Hair follicle dermal papilla cell (primary cell): ENCODE results near the gene CYB5R2. TPM values are rescaled to one million over a fixed set of nuclear protein-coding genes. Genes with fewer than 3 reads are reported as not detected.

Source experiments
- total RNA-seq: library from RNA; depleted of rRNA; stranded (reverse); fragments of >200 nt; gene quantifications from 2 replicates; pipeline ENCODE4 v1.2.3, GENCODE V29; 2012

The CYB5R2 gene
- 22.6 and 27.1 TPM in 2 replicates for total RNA-seq

GRCh38 chr11:7672960-7673723 is at the start of gene CYB5R2:
Gene CYB5R2 (minus strand): TSS chr11:7673500. CDS start chr11:7672825, 675 bp downstream.

GRCh38 chr11:7706377-7706776 is 33.1 kb upstream of the CYB5R2 start, which contains the start of gene OVCH2:
Gene OVCH2 (minus strand): TSS chr11:7706477. CDS start chr11:7706394, 83 bp downstream.

Other genes starting within 250 kb of the CYB5R2 start
- gene OLFML1, start 188.0 kb downstream of the CYB5R2 start, total RNA-seq: 39.2 and 53.5 TPM in 2 replicates
- gene PPFIBP2, start 159.5 kb downstream of the CYB5R2 start, total RNA-seq: 42.6 and 60.0 TPM in 2 replicates
- gene OVCH2, start 33.0 kb upstream of the CYB5R2 start, total RNA-seq: not detected in 2 replicates
- gene OR5P2, start 123.4 kb upstream of the CYB5R2 start, total RNA-seq: not detected in 2 replicates
- gene OR5P3, start 157.3 kb upstream of the CYB5R2 start, total RNA-seq: 0.16 TPM in 1 of 2 replicates, not detected in the other